ENCODE measurements around the gene ZNF236.
"Not testable (repeated sequence)": the region's sequence is repeated elsewhere in the genome, so short reads cannot be mapped to it uniquely, and the experiment has no call there.

ZNF236 gene

GRCh38 chr18:76822506-76823160, at the start of gene ZNF236:
Gene ZNF236, plus strand, starts transcription at chr18:76822557. Its CDS starts 51 bp downstream, at chr18:76822608.
- no peak for FAIRE-seq

- no peak for FAIRE-seq
Observed at GRCh38 chr18:76772665-76773064, 49.7 kb upstream of the ZNF236 start.

- not testable (repeated sequence) for FAIRE-seq
Observed at GRCh38 chr18:76777036-76777435, 45.3 kb upstream of the ZNF236 start.

- FAIRE-seq = no peak
Observed at GRCh38 chr18:76783786-76784484, 38.4 kb upstream of the ZNF236 start.

- FAIRE-seq = no peak
Observed at GRCh38 chr18:76785872-76786271, 36.5 kb upstream of the ZNF236 start.

- no peak for FAIRE-seq
Observed at GRCh38 chr18:76788571-76789317, 33.6 kb upstream of the ZNF236 start.

- FAIRE-seq = no peak
Observed at GRCh38 chr18:76791106-76791505, 31.3 kb upstream of the ZNF236 start.

- no peak for FAIRE-seq
Observed at GRCh38 chr18:76791642-76792041, 30.7 kb upstream of the ZNF236 start.

- FAIRE-seq = no peak
Observed at GRCh38 chr18:76794326-76794725, 28.0 kb upstream of the ZNF236 start.

- no peak for FAIRE-seq
Observed at GRCh38 chr18:76801567-76802505, 20.5 kb upstream of the ZNF236 start.

- FAIRE-seq = peak; percentile 66
Observed at GRCh38 chr18:76803413-76803812, 18.9 kb upstream of the ZNF236 start.

GRCh38 chr18:76803814-76804213, 18.5 kb upstream of the ZNF236 start:
- no peak for FAIRE-seq

- FAIRE-seq = no peak
Observed at GRCh38 chr18:76805221-76805620, 17.1 kb upstream of the ZNF236 start.

- no peak for FAIRE-seq
Observed at GRCh38 chr18:76806301-76806700, 16.1 kb upstream of the ZNF236 start.

GRCh38 chr18:76808561-76808960, 13.8 kb upstream of the ZNF236 start:
- FAIRE-seq = no peak

- FAIRE-seq = not testable (repeated sequence)
Observed at GRCh38 chr18:76811530-76811929, 10.8 kb upstream of the ZNF236 start.

GRCh38 chr18:76814256-76814655, 8.1 kb upstream of the ZNF236 start:
- no peak for FAIRE-seq

- FAIRE-seq = no peak
Observed at GRCh38 chr18:76816127-76816526, 6.2 kb upstream of the ZNF236 start.

GRCh38 chr18:76817888-76818611, 4.3 kb upstream of the ZNF236 start:
- no peak for FAIRE-seq

- no peak for FAIRE-seq
Observed at GRCh38 chr18:76819411-76820136, 2.8 kb upstream of the ZNF236 start.

- no peak for FAIRE-seq
Observed at GRCh38 chr18:76821356-76821874, 942 bp upstream of the ZNF236 start.

Data from colon (tissue), 2 donors.